Middle frontal gyrus (tissue), 1 donor: Measurements from ENCODE around the gene SLIT3.

Experiments
- DNase-seq: peaks from one replicate; pipeline ENCODE4 v3.0.0-alpha.2; 2015; ENCODE audit warnings: low spot score; ENCODE audit errors: extremely low spot score

Gene SLIT3

GRCh38 chr5:169299191-169299662 lies 1.7 kb downstream of the SLIT3 start:
- no peak for DNase-seq

GRCh38 chr5:169298193-169298592 lies 2.7 kb downstream of the SLIT3 start:
- DNase-seq, result no peak

DNA sequence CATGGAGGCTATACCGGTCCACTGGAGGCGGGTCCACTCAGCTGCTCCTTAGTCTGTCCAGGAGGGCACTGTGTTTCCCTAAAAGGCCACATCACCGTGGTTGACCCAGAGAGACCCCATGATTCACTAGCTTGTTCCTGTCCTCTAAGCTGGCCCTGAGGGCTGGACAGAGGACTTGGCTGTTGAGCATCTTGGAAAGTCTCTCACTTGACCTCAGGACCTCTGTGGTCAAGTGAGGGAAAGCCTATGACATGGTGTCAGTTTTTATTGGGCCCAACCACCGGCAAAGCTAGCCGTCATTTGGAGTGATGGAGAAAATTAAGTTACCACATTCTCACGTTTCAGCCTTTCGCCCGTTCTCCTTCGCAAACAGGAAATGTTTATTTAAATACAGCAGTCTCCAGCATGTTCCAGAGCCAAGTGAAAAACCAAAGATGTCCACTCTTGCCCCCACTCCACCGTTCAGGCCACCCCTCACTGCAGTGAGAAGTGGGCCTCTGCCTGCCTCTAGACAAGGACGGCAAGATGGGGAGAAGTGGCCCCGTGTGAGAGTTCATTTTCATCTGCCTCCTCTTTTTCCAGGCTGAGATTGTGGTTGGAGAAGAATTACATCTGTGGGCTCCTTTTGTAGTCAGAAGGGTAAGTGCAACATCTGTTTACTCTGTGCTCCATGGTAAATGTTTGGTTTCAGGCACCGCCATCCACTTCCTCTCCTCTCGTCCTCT lies 4.4 kb downstream of the SLIT3 start:
- no peak for DNase-seq

DNA sequence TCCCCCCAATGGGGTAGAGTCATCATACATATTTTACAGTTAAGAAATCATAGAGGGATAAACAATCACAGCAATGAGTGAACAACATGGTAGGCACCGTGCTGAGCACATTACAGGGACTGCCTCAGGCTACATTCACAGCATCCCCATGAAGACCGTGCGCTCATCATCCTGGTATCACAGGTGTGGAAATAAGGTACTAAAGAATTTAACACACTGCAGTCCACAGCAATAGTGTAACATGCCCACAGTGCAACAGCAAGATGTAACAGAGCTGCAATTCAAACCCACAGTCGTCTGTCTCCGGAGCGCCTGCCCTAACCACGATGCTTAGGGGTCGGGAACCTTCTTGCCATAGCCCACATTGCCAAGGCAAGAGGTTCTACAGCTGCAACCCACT lies 5.6 kb downstream of the SLIT3 start:
- no peak for DNase-seq

GRCh38 chr5:169294621-169295020 lies 6.3 kb downstream of the SLIT3 start:
- DNase-seq, result no peak

DNA sequence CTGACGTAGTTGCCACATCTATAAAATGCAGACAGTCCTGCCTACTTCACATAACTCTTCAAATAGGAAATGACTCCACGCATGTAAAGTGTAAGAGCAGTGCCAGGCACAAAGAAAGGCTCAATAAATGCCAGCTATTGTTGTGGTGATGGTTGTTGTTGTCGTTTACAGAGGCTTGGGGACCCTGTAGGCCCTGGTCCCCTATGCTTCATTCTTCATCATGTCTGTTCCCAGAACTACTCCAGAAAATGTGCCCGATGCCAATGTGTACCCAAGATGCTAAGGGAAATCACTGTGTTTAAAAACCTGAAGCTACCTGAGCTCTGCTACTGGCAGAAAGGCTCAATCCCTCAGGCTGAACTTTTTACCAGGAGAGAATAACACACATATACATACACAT lies 9.1 kb downstream of the SLIT3 start:
- DNase-seq, result no peak

DNA sequence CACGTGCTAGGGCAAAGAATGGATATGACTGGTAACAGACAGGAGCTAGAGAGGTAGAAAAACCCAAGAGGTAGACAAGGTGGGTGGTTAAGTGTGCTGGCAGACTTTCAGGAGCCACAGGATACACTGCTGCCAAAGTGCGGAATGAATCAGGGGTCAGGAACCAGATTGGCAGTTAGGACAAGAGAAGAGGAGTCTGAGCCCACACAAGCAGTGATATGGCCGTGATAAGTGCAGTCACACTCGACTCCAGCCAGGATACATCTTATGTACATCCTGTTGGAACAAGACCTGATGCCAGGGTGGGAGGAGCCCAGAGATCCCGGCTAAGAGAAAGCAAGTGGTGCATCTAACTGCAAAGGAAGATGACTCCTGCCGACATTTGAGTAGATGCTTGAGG lies 10.0 kb downstream of the SLIT3 start:
- no peak for DNase-seq

DNA sequence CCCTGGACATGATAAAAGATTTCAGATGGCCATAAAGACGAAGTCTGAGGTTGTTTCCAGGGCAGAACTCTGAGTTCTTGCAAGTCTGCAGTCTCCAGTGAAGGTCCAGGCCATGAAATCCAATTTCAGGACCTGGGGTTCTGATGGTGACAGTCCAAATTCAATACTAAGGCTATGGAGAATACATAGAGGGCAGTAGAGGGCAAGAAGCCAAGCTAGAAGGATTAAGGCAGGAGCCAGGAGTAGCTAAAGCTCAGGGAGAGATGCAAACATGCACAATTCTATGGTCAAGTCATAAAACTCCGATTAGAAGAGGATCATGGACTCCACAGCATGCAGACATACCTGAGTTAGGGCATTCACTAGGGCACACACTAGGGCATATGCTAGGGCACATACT lies 11.4 kb downstream of the SLIT3 start:
- DNase-seq, result no peak

DNA sequence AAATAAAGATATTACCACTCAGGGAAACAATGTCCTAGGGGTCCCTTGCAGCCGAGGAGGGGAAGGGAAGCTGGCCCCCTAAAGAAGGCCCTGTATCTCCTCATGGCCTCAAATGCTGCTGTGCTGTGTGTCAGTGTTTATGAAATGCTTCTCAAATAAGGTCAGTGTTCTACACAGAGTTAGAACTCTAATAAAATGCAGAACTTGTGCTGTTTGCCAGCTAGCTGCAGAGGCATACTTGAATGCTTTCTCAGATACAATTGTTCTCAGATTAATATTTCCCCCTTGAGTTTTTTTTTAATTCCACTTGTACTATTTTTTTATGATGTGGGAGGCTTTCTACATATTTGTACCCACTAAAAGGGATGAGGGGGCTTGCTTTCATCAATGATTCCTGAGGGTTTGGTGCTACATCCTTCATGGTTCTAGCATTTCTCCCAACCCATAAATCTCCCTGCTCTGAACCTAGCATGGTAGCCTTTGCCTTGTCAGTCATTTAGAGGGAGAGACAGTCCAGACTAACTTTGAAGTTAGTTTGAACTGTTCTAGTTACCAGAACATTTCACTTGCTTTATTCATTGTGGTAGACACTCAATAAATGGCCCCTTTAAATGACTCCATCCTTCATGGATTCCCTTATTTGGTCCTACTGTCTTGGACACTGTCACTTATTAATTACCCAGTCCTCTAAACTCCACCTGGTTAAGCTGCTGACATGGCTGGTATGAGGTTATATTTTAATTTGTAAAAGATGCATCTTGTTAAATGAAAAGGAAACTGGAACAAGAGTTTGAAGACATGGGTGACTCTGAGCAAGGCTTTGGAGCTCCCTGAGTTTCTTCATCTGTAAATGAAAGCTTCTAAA lies 12.6 kb downstream of the SLIT3 start:
- DNase-seq, result no peak

- DNase-seq, result no peak
Measured at GRCh38 chr5:169287529-169287928, 13.4 kb downstream of the SLIT3 start.

- DNase-seq, result peak; percentile 18
Measured at GRCh38 chr5:169286572-169287300, 14.2 kb downstream of the SLIT3 start.

GRCh38 chr5:169283887-169284286 lies 17.1 kb downstream of the SLIT3 start:
- DNase-seq, result no peak

DNA sequence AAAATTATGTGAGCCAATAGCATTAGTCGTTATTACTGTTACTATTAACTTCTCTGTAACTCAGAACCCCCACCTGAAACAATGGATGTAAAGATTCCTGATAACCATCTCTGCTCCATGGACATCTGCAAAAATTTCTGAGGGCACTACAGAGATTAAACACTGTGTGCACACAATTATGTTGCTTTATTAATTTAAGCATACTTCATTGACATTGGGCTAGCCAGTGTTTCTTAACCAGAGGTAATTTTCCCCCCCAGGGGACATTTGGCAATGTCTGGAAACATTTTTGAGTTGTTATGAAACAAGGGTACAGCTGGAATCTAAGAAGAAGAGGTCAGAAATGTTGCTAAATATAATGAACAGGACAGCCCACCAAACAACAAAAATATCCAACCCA lies 19.3 kb downstream of the SLIT3 start:
- DNase-seq, result no peak

DNA sequence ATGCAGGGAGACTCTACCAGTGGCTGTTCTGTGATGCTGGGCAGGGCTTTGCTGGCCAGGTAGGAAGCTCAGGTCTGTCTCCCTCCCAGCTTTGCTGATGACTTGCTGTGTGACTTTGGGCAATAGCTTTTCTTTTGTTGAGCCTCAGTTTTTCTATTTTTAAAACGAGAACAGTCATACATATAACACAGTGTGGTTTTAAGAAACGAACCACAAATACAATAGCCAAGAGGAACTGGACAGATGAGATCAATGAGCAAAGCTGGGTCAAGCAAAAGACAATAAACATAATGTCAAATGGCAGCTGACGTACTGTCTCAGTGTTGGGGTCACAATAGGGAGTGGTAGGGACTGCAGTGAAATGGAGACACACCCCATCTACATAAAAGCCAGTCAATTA lies 20.2 kb downstream of the SLIT3 start:
- no peak for DNase-seq

DNA sequence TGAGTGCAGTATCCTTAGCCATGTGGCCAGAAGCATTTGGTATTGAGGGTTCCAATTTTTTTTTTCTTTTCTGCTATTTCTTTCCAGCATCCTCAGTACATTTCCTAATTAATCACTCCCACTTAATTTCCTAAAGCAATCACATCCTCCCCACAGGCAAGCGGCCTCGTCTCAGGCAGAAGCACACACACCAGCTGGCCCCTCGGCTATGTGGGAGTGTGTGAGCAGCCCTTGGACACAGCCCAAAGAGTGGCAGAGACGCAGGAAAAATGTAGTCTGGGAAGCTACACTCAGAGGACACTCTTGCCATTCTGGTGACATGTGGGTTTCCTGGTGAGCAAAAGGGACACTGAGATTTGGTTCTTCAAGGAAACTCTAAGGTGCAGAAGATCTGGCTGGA lies 20.7 kb downstream of the SLIT3 start:
- DNase-seq, result peak; percentile 71

DNA sequence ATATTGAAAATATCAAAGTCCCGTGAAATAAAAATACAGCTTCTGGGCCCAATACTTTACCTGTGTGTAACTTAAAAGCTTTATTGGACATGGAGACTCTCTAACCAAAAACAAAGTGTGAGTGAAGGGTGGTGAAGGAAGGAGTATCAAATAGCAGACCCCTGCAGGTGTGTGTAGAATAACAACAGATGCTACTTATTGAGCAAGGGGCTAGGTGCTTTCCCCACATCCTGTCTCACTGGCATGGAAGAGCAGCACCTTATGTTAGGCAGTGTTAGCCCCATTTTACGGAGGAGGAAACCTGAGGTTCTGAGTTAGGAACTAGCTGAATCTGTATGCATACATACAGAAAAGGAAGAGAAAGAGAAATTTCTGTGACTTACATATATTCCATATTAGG lies 21.8 kb downstream of the SLIT3 start:
- no peak for DNase-seq

DNA sequence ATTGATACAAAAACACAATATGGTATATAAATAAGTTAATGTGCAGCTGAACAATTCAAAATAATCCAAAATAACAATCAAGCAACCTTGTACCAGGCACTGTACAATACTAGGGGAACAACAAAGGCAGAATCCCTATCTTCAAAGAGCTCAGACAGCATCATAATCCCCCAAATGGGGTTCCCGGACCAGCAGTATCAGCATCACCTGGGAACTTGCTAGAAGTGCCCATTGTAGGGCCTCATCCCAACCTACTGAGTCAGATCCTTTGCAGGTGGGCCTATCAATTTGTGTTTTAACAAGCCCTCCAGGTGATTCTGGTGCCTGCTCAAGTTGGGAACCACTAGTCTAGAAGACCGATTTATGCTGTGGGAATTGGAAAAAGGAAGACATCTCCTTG lies 27.1 kb downstream of the SLIT3 start:
- DNase-seq, result no peak

- DNase-seq, result no peak
Measured at GRCh38 chr5:169273451-169273850, 27.5 kb downstream of the SLIT3 start.

DNA sequence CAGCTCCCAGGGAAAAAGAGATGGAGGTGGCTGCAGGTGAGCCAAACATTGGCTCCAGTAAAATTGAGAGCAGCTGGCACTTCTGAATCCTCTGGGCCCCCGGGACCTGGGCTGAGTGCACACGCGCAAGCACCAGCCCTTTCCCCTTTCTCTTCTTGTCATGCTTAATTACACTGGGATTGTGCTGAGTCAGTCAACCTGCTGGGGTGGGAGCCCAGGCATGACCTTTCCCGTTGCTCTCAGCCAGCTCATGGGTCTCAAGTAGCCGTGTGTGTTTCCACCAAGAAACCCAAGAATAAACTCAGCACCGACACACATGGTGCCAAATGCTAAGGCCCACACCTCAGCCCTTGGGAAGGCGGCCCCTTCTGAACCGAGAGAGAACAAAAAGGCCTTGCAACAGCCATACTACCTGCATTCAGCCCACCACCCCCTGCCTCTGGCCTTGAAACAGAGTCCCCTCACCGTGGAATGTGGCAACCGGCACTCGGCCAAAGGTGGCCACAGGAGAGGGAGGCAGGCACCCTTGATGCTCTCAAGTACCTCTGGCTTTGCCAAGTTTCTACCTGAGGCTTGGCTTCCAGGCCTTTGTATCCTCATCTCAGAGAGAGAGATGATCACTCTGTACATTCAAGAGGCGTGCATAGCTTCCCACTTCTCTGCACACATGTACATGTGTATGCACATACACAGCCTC lies 28.1 kb downstream of the SLIT3 start:
- DNase-seq, result no peak

GRCh38 chr5:169272111-169272510 lies 28.8 kb downstream of the SLIT3 start:
- DNase-seq, result no peak

DNA sequence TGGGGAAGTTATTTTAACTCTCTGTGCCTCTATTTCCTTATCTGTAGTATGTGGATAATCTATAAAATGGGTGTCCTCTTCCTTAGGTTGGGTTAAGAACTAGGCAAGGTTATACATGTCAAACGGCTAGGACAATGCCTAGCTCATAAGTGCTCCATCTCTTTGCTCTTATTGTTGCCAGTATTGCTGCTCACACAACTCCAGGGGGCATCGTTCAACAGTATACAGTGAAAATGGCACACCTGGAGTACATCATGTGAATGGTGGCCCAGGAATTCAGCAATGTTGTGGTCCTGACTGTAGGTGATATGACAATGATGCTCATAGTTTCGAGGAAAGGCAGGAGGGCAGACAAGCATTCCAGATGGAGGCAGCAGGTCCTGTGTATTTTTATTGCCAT lies 30.1 kb downstream of the SLIT3 start:
- no peak for DNase-seq
